Activated CD4-positive, alpha-beta T cell treated with anti-CD3 and anti-CD28 coated beads, Interleukin-10, Interleukin-2, amounts not matched to agents 100 ng/mL and 50 ng/mL, durations not matched to agents 16 hours and 8 hours (primary cell): ENCODE measurements around the gene GLG1.
"Not testable (repeated sequence)": the region's sequence is repeated elsewhere in the genome, so short reads cannot be mapped to it uniquely, and the experiment has no call there.

Experiments
- DNase-seq: peaks from one replicate; pipeline ENCODE4 v3.0.0-alpha.2; 2020

The GLG1 gene

DNA sequence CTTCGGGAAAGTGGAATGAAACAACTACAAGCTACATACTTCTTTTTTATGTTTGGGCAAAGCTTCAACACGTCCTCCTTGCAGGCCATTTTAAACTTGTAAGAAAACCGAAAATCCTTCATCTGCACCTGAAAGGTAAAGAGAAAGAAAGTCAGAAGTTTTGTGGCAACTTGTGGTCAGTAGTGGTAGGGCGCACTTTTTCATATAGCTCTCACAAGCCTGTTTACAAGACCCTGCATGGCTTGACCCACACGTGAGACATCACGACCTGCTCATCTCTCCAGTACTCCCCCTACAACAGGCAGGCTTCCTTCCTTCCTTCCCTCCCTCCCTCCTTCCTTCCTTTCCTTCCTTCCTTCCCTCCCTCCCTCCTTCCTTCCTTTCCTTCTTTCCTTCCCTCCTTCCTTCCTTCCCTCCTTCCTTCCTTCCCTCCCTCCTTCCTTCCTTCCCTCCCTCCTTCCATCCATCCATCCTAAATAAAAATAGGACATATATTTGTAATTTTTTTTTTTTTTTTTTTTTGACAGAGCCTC is 136.9 kb downstream of the GLG1 start:
- DNase-seq, result no peak

- DNase-seq, result no peak
Observed at GRCh38 chr16:74468807-74469525, 137.9 kb downstream of the GLG1 start.

DNA sequence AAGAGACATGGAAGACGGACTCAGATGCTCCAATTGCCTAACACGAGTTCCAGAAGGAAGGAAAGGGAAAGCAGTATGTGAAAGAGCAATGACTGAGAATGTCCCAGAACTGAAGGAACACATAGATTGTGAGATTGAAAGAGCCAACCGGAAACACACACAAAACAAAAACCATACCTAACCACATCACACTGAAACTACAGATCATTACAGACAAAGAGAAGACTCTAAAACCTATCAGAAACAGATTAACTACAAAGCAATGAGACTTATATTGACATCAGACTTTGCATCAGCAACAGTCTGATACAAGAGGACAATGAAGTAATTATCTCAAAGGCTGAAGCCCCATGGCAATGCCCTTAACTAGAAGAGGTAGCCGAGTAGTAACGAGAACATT is 140.0 kb downstream of the GLG1 start:
- DNase-seq, result peak; percentile 72

- peak; percentile 23 for DNase-seq
Observed at GRCh38 chr16:74465851-74466685, 140.8 kb downstream of the GLG1 start.

DNA sequence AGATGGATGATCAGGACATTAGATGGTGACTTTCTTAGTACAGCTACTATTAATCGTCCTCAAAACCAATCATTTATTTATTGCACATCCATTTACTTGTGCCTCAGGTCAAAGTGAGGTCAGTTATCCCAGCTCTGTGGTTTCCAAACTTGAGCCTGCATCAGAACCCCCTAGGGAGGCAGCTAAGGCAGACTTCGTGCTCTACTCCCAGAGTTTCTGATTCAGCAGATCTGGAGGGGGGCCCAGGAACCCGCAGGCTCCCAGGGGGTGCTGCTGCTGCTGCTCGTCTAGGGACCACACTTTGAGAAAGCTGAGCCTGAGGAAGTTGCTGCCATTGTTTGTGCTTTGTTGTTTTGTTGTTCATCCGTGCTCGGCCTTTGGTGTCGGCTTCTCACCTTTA is 141.6 kb downstream of the GLG1 start:
- DNase-seq, result no peak

DNA sequence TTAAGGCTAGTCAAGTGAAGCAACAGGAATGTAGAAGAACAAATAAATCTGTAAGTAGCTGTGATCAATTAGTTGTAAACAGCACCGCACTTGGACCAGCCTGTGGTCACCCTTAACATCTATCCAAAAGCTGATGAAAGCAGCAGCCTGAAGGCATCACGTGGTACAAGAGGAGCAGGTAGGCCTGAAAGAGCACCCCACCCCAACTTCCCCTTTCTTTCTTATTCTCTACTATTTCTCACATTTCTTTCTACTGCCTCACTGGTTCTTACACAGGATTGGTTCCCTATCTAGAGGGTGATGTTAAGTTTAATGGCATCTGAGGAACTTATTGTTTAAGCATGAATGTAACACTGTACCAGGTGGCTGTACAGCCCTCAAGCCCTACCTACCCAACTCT is 143.0 kb downstream of the GLG1 start:
- no peak for DNase-seq

DNA sequence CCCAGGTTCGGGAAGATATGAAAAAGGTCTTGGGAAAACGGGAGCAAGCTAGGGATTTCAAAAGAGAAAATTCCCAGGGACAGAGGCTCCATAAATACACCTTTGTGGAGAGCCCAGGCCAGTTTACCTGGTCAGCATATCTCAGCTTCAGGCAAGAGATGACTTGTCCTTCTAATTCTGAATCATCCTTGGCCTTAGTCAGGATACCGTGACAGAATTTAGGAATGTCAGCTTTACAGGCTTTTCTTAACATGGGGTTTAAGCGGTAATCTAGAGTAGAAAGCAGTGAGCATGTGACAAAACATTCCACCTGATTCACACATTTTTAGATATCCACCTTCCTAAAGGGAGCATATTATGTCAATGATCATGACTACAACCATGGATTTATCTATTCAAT is 144.6 kb downstream of the GLG1 start:
- no peak for DNase-seq

GRCh38 chr16:74461826-74462225 is 145.1 kb downstream of the GLG1 start:
- no peak for DNase-seq

DNA sequence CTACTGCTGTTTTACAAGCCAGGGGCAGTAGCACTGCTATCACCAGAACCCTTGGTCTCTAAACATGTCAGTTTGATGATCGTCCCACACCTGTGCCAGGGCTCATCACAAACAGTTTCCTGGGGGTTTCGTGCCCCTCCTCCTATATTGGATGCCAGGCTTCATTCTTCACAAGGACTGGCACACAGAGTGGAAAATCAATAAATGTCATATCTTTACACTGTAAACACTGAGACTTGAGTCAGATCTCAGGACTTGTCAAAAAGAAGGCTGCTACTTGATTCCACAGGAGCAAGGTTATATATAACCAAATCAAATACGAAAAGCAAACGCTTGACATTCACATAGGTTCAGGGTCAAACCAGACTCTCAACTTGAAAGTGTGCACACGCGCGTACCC is 146.4 kb downstream of the GLG1 start:
- no peak for DNase-seq

DNA sequence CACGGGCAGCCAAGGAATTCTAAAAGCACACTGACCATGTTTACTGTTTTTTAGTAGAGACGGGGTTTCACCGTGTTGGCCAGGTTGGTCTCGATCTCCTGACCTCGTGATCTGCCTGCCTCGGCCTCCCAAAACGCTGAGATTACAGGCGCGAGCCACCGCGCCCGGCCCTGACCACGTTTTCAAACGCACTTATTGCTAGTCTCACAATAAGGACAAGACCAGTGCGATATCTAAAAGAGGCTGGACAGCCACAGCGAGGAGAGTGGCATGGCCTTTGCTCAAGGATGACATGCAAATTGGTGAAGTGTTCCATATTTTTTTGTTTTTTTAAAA is 150.7 kb downstream of the GLG1 start:
- DNase-seq, result no peak

- no peak for DNase-seq
Observed at GRCh38 chr16:74455619-74456289, 151.2 kb downstream of the GLG1 start.

DNA sequence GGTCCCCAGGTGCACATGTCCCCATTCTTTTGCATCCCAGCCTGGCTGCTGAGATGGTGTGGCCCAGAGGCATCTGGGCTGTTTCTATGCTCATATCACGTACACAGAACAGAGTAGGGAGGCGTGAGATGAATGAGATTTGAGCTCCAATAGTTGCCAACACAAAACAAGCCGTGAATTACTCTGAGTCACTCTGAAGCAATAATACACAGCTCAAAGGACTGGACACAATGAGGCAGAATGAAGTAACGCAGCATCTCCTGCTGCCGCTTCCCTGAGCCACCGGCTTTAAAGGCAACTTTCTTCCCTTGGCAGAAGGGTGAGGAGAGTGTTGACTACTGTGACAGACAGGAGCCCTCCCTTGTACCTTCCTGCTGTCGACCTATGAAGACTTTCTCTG is 151.7 kb downstream of the GLG1 start:
- no peak for DNase-seq

- DNase-seq, result no peak
Observed at GRCh38 chr16:74451951-74452758, 154.8 kb downstream of the GLG1 start.

GRCh38 chr16:74450967-74451760 is 155.8 kb downstream of the GLG1 start:
- no peak for DNase-seq

DNA sequence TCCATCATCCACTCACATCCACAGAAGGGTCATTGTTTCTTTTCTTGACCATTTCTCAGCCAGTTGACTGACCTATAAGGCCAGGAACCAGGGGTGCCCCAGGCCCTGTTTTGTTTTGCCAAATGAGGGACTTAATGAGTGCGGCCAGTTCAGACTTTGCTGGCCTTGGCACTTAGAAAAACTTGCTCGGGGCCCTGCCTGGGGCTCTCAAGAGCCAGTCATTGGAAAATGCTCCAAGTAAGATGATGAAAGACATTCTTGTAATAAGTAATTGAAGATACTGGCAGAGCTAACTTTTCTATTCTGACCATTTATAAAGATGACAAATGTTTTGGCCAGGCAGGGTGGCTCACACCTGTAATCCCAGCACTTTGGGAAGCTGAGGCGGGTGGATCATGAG is 156.7 kb downstream of the GLG1 start:
- no peak for DNase-seq

DNA sequence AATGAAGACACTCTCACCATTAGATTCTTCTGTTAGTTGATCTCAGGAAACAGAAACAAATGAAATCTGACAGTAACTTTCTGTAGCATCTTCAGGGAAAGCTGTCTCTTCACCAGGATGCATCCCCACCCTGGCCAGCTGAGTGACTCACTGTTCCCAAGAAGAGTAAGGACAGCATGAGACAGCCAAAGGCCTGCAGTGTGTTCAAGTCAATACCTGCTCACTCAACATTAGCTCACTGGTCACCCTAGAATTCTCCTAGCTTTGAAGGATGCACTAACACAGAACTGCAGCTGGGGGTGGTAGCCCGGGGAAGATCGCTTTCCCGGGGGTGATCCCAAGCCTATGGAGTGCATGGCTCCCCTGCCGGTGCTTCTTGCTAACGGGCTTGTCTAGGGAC is 157.4 kb downstream of the GLG1 start:
- no peak for DNase-seq

DNA sequence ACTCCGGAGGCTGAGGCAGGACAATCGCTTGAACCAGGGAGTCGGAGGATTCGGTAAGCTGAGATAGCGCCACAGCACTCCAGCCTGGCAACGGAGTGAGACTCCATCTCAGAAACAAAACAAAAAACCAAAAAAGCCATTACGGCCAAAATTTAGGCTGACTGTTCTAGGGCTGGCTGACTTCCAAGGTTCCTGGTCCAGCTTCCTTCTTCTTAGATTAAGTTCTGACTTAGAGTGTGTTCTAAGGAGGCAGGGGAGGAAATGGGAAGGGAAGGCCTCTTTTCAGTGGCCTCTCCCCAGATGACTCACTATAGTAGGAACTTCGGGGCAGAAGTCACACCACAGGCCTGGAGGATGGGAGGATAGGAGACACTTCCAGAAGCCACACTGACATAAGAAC is 157.9 kb downstream of the GLG1 start:
- DNase-seq, result no peak

DNA sequence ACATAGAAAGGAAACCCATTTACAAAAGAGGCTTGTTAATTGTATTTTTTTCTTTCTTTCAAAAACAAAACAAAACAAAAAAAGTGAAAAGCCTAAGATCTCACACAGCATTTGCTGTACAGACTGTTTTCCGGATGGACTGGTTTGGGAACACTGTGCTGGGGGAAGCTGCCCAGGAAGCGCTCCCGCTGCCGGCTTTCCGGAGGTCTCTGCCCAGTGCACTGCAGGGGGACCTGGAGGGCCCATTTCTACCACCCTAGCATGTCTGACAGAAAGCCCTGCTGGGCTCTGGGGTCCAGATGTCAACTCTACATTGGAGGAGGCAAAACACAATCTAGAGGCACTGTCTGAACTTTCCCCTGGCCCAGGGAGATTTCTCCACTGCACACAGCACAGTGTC is 159.3 kb downstream of the GLG1 start:
- DNase-seq, result no peak

- no peak for DNase-seq
Observed at GRCh38 chr16:74446866-74447265, 160.0 kb downstream of the GLG1 start.

GRCh38 chr16:74443624-74444346 is 163.1 kb downstream of the GLG1 start:
- not testable (repeated sequence) for DNase-seq

DNA sequence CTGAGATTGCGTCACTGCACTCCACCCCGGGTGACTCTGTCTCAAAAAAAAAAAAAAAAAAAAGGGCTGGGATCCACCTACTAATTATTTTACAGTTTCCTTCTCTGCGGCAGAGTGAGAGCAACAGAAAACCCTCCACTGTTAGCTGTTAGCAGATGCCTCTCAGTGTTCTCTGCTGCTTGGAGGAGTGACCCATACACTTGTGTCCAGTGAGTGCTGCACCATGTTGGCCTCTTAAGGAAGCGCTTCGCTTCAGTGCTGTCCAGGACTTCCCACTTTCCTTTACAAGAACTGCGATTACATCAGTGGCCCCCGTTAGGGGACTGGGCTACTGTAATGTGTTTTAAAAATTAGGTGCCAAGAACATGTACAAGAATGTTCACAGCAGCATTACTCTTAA is 167.2 kb downstream of the GLG1 start:
- DNase-seq, result no peak
